SK-N-SH treated with all-trans-retinoic acid at 6 μM for 48 hours (cell line): ENCODE results near the gene CDC20B.

Experiments
- ARNTL ChIP-seq: fragments of 450-650 bp; formaldehyde crosslinking; IDR thresholded peaks from 2 replicates; pipeline ENCODE4 v1.5.0; 2020; ENCODE audit warnings: low read depth, mild to moderate bottlenecking, moderate library complexity, borderline replicate concordance
- CREB5 ChIP-seq: fragments of 250-450 bp; sonication (Bioruptor Pico); IDR thresholded peaks from 2 replicates; pipeline ENCODE4 v1.5.1; 2020; ENCODE audit warnings: low read depth, mild to moderate bottlenecking, moderate library complexity
- ESRRG ChIP-seq: fragments of 250-450 bp; sonication (Bioruptor Pico); IDR thresholded peaks from 2 replicates; pipeline ENCODE4 v1.6.1; 2021; ENCODE audit warnings: mild to moderate bottlenecking
- PATZ1 ChIP-seq: fragments of 250-450 bp; sonication (Bioruptor Pico); IDR thresholded peaks from 2 replicates; pipeline ENCODE4 v1.8.0; 2020; ENCODE audit warnings: mild to moderate bottlenecking, moderate library complexity, borderline replicate concordance
- SNAI2 ChIP-seq: fragments of 250-450 bp; sonication (Bioruptor Pico); IDR thresholded peaks from 2 replicates; pipeline ENCODE4 v1.5.0; 2020; ENCODE audit warnings: mild to moderate bottlenecking, moderate library complexity
- TOX ChIP-seq: fragments of 250-450 bp; sonication (Bioruptor Pico); IDR thresholded peaks from 2 replicates; pipeline ENCODE4 v1.8.0; 2021; ENCODE audit warnings: mild to moderate bottlenecking, moderate library complexity, borderline replicate concordance
- ZFP3 ChIP-seq: fragments of 250-450 bp; sonication (Bioruptor Pico); IDR thresholded peaks from 2 replicates; pipeline ENCODE4 v1.5.0; 2020; ENCODE audit warnings: mild to moderate bottlenecking, moderate library complexity
- ZFP30 ChIP-seq: fragments of 450-650 bp; formaldehyde crosslinking; IDR thresholded peaks from 2 replicates; pipeline ENCODE4 v1.5.0; 2022; ENCODE audit warnings: mild to moderate bottlenecking, moderate library complexity
- ZNF565 ChIP-seq: fragments of 450-650 bp; formaldehyde crosslinking; conservative IDR thresholded peaks from 2 replicates; pipeline ENCODE4 v1.5.0; 2020; ENCODE audit warnings: low read depth, mild to moderate bottlenecking, moderate library complexity

- TF ChIP-seq CREB5 (CRISPR knock-in tag): no peak
- TF ChIP-seq TOX: no peak
- TF ChIP-seq ARNTL (CRISPR knock-in tag): no peak
- no peak for TF ChIP-seq PATZ1 (CRISPR knock-in tag)
- no peak for TF ChIP-seq ZFP30 (CRISPR knock-in tag)
- TF ChIP-seq ZNF565: no peak
- no peak for TF ChIP-seq SNAI2
- TF ChIP-seq ZFP3: no peak
- TF ChIP-seq ESRRG: no peak
Measured at GRCh38 chr5:55180016-55180415, 7.0 kb upstream of the CDC20B start.
